Measurements from ENCODE around the gene EEF1AKMT2.

DNA sequence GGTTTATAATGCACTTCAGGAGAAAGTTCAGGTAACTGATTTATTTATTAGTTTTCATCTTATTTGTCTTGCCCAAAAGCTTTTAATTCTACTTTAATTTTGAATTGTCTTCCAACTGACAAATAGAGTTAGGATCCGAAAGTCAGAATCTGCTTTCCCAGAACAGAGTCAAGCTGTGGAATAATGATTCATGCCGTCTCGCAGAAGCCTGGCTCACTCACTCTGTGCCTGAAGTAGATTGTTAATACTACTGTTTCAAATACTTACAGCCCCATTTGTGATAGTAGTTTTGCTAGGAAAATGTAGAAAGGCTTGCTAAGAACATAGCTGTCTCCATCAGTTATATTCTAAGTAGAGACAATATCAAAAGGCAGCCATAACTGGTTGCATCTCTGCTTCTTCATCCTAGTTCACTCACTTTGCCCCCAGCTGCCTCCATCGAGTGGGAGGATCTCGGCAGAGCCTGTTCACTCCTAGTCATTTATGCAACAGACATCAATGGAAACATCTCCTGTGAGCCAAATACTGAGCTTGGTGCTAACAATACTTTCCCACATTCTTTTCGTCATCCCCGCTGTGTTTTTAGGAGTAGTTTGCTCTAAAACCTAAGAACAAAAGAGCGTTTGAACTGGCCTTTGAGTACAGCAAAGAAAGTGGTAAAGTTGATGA is 37.9 kb upstream of the EEF1AKMT2 start:
- TF ChIP-seq, protein P1, sequence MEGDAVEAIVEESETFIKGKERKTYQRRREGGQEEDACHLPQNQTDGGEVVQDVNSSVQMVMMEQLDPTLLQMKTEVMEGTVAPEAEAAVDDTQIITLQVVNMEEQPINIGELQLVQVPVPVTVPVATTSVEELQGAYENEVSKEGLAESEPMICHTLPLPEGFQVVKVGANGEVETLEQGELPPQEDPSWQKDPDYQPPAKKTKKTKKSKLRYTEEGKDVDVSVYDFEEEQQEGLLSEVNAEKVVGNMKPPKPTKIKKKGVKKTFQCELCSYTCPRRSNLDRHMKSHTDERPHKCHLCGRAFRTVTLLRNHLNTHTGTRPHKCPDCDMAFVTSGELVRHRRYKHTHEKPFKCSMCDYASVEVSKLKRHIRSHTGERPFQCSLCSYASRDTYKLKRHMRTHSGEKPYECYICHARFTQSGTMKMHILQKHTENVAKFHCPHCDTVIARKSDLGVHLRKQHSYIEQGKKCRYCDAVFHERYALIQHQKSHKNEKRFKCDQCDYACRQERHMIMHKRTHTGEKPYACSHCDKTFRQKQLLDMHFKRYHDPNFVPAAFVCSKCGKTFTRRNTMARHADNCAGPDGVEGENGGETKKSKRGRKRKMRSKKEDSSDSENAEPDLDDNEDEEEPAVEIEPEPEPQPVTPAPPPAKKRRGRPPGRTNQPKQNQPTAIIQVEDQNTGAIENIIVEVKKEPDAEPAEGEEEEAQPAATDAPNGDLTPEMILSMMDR (IDR thresholded peaks at IDR 0.05) = no peak
- TF ChIP-seq POLR2AphosphoS5 (IDR thresholded peaks at IDR 0.05) = no peak
- TF ChIP-seq POLR2A (IDR thresholded peaks at IDR 0.05) = no peak
